Adrenal gland (tissue), 12 donors: ENCODE results near the gene OPCML. TPM values are rescaled to one million over a fixed set of nuclear protein-coding genes. Genes with fewer than 3 reads are reported as not detected.

ENCODE experiments used
- DNase-seq, 7 donors: peaks; one replicate each; pipeline ENCODE4 v3.0.0-alpha.2; 2019 to 2020
- H3K27ac ChIP-seq, 5 donors: fragments of 200-600 bp; sonication (generic) in 4 of 5; 1 replicate in 3 of 5; 2 replicates in 2 of 5; pipeline versions ENCODE4 v1.5.1 to v1.8.0; 2016 to 2020; ENCODE audit warnings: mild to moderate bottlenecking in 1 of 5
- H3K27me3 ChIP-seq: fragments of 200-600 bp; 2 replicates; pipeline ENCODE4 v1.8.0; 2021
- H3K36me3 ChIP-seq, 2 donors: fragments of 200-600 bp; replicated peaks in 1 of 2; 1 replicate in 1 of 2; 2 replicates in 1 of 2; pipeline versions ENCODE4 v1.5.1 to v1.8.0; 2018 to 2022
- H3K4me1 ChIP-seq, 2 donors: fragments of 200-600 bp; replicated peaks in 1 of 2; 1 replicate in 1 of 2; 2 replicates in 1 of 2; pipeline versions ENCODE4 v1.5.1 to v1.8.0; 2018 to 2021
- H3K4me3 ChIP-seq, 4 donors: fragments of 200-600 bp; sonication (generic) in 3 of 4; one replicate each; pipeline ENCODE4 v1.5.1; 2016 to 2018
- H3K9me3 ChIP-seq, 3 donors: fragments of 200-600 bp; sonication (generic) in 1 of 3; replicated peaks in 1 of 3; 1 replicate in 2 of 3; 2 replicates in 1 of 3; pipeline versions ENCODE4 v1.5.1 to v1.8.0; 2016 to 2021
- POLR2A ChIP-seq, 2 donors: fragments of 450-650 bp; IDR thresholded peaks; one replicate each; pipeline ENCODE4 v1.6.1; 2017; ENCODE audit warnings: antibody characterized with exemption in 2 of 2, mild to moderate bottlenecking in 2 of 2, moderate library complexity in 1 of 2
- WGBS, 4 donors: extraction: QIAGEN DNeasy Blood & Tissue Kit in 2 of 4; methylation state at CpG; one replicate each; pipeline versions ENCODE4 v1.1.5 to v1.1.7; 2013 to 2017; 5-methylcytosine and 5-hydroxymethylcytosine counted together
- intact Hi-C, 2 donors: fragments of 100-400 bp; cut with DNase I; formaldehyde crosslinking; loops; one replicate each; pipeline versions ENCODE4 v1.14.1 to v1.15.0; 2022 to 2023
- polyA plus RNA-seq, 3 donors: library from polyadenylated mRNA; stranded (reverse); fragments of 200-250 nt in 2 of 3; fragments of 350-450 nt in 1 of 3; fragmentation: Illumina TruSeq in 1 of 3; extraction: RNeasy Lipid Tissue Mini Kit (QIAGEN cat#74804) in 1 of 3; gene quantifications; one replicate each; pipeline ENCODE4 v1.2.3, GENCODE V29; 2013 to 2014
- total RNA-seq, 9 donors: library from RNA; depleted of rRNA in 4 of 9; stranded (reverse); fragments of >200 nt in 4 of 9; fragments of 120-200 nt in 1 of 9; fragmentation: NEBNext Ultra II Directional in 1 of 9; extraction: Animal tissue kit (Norgen Biotek cat#: 25700) in 1 of 9; gene quantifications; one replicate each; pipeline versions ENCODE4 v1.1.0 to v1.2.4, GENCODE V29; 2013 to 2023
- TF ChIP-seq, protein P1 (sequence below), 6 experiments: fragments of 450-650 bp in 4 of 6; fragments of 200-600 bp in 2 of 6; sonication (generic) in 1 of 6; IDR thresholded peaks; 1 replicate in 5 of 6; 2 replicates in 1 of 6; pipeline versions ENCODE4 v1.5.1 to v1.8.0; 2016 to 2021; ENCODE audit warnings: antibody characterized with exemption in 6 of 6, mild to moderate bottlenecking in 2 of 6, moderate library complexity in 1 of 6
- donor health status: healthy with polysubstance abuse.
- donor health status: Bipolar disorder and iron deficiency.
- donor health status: DM: yes; HTN: yes; CAD: no.
- donor health status: DM: no; HTN: no; CAD: no.
- donor health status: DM: no; HTN: no; CAD: no.
- donor health status: DM: yes; HTN: yes; CAD: no.

The OPCML gene
- total and polyA plus RNA-seq, 12 donors, result 0.10 to 5.5 (median 0.72) TPM; not detected in 5

DNA sequence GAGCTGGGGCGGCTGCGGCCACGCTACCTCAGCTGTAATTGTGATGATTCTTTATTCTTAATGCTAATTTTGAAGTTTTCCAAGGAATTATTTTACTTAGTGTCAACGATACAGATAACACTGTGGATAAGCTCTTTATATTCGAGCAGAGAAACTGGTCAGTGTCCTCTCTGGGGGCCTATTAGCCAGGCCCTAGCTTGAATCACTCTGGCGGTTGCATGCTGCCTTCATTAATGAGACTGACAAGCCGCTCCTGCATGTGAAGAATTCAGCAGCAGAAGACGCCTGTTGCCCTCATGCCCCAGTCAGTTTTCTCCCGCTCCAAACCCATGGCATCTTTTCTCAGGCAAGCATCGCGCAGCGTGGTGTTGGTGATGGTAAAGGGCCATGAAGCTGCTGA is 851.7 kb downstream of the OPCML start:
- WGBS, 4 donors, result 81 to 90% (median 87%) methylated on average over 12 of the region's 12 CpGs
- intact Hi-C loops, result no loop called here
- H3K4me3 ChIP-seq, result no peak overlapping the region
- no peaks in the 10 kb centered on the region for H3K36me3 ChIP-seq
- no peak overlapping the region for H3K27ac ChIP-seq
- TF ChIP-seq, protein P1, sequence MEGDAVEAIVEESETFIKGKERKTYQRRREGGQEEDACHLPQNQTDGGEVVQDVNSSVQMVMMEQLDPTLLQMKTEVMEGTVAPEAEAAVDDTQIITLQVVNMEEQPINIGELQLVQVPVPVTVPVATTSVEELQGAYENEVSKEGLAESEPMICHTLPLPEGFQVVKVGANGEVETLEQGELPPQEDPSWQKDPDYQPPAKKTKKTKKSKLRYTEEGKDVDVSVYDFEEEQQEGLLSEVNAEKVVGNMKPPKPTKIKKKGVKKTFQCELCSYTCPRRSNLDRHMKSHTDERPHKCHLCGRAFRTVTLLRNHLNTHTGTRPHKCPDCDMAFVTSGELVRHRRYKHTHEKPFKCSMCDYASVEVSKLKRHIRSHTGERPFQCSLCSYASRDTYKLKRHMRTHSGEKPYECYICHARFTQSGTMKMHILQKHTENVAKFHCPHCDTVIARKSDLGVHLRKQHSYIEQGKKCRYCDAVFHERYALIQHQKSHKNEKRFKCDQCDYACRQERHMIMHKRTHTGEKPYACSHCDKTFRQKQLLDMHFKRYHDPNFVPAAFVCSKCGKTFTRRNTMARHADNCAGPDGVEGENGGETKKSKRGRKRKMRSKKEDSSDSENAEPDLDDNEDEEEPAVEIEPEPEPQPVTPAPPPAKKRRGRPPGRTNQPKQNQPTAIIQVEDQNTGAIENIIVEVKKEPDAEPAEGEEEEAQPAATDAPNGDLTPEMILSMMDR (IDR thresholded peaks at IDR 0.05), result no peak
- TF ChIP-seq POLR2A (IDR thresholded peaks at IDR 0.05), result no peak
- H3K4me1 ChIP-seq, result no peaks in the 10 kb centered on the region
- H3K9me3 ChIP-seq, result no peaks in the 10 kb centered on the region
- no peaks in the 10 kb centered on the region for H3K27me3 ChIP-seq
- no peak for DNase-seq

DNA sequence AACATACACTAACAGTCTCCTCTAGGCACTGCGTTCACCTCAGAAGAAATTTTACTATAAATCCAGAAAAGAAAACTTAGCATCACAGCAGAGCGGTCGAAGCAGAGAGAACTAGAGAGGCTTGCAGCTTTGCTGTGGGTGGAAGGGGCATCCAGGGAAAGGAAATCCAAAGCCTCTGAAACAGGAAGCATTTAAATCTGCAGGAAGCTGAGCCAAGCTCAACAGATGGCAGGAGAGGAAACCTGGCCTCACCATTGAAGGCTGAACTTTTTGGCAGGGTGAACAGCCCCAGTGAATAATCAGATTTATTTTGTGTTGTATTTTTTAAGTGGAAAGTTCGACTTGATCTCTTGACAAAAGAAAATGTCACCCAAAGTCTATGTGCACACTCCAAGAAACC is 858.1 kb downstream of the OPCML start:
- 51 to 55% (median 54%) methylated on average over 4 of the region's 4 CpGs for WGBS, 4 donors
- intact Hi-C loops, result no loop called here
- no peaks in the 10 kb centered on the region for H3K27me3 ChIP-seq
- no peak overlapping the region for H3K4me3 ChIP-seq
- H3K4me1 ChIP-seq, result no peaks in the 10 kb centered on the region
- no peak overlapping the region for H3K27ac ChIP-seq
- H3K36me3 ChIP-seq, result no peaks in the 10 kb centered on the region
- no peak for DNase-seq
- no peak for TF ChIP-seq POLR2A (IDR thresholded peaks at IDR 0.05)
- TF ChIP-seq, protein P1 (IDR thresholded peaks at IDR 0.05), result no peak
- no peaks in the 10 kb centered on the region for H3K9me3 ChIP-seq

DNA sequence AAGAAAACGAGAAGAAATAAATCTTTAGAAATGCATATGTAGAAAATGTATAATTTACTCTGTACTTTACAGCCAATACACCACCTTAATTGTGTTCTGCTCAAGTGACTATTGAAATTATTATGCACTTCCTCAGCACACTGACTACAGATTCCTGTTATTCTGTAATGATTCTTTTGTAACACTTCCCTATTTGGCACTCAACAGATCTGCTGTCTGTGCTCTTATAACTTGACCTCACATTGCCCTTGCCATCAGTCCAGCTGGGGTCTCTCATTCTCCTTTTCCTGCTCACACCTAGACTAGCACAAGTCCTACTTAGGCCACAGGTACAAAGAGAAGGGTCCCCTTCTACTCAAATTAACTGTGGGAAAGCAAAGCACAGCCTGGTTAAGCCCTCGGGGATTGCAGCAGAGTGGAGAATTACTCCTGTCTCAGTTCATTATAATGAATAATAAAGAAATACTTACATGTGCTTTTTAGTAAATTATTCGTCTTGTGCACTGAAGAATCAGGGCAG is 860.4 kb downstream of the OPCML start:
- Histone ChIP-seq H3K9me3 (no peaks in the 10 kb centered on the region), H3K4me1 (no peaks in the 10 kb centered on the region), H3K4me3 (no peak overlapping the region), H3K27me3 (no peaks in the 10 kb centered on the region), H3K36me3 (no peaks in the 10 kb centered on the region), H3K27ac (no peak overlapping the region)
- TF ChIP-seq POLR2A (IDR thresholded peaks at IDR 0.05), result no peak
- TF ChIP-seq, protein P1 (IDR thresholded peaks at IDR 0.05), result no peak
- 49 to 58% (median 55%) methylated on average over 3 of the region's 3 CpGs for WGBS, 4 donors
- no peak for DNase-seq
- intact Hi-C loops, result no loop called here

DNA sequence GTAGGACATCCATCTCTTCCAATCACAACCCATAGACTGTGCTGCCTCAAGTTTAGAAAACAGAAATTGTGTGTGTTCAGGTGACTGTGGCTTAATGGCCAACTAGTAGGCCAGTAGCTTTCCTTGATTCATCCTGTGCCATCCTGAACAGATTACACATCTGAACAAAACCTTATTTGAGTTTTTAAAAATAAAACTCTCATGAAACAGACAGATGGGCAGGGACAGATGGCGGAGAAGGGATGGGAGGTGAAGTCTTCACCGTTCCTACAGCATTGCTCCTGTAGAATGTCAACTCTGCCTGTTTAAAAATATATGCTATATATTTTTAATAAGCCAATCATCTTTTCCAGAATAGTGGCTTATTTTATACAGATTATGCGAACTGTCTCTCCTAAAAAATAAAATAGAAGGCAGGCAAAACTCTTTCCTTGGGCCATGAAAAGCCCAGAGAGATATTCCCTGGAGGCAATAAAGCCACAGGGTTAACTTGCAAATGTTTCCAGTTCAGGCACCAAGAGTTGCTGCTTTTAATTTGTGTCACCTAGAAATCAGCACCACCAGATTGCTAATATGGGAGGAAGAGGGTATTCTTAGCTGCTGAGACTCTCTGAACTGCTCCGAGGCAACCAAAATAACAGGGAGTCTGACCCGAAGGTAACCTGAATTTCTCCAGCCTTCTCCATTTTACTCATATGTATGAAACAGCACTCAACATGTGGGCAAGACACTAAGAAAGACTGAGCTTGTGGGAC is 861.2 kb downstream of the OPCML start:
- 84 to 91% (median 86%) methylated on average over 5 of the region's 5 CpGs for WGBS, 4 donors
- no peak for TF ChIP-seq POLR2A (IDR thresholded peaks at IDR 0.05)
- TF ChIP-seq, protein P1 (IDR thresholded peaks at IDR 0.05), result no peak
- DNase-seq, result no peak

More for the DNA sequence above, 861.2 kb downstream of the OPCML start:
- Histone ChIP-seq H3K27ac (no peak overlapping the region), H3K9me3 (no peaks in the 10 kb centered on the region), H3K27me3 (no peaks in the 10 kb centered on the region), H3K4me1 (no peaks in the 10 kb centered on the region), H3K36me3 (no peaks in the 10 kb centered on the region), H3K4me3 (no peak overlapping the region)
- intact Hi-C loops, result no loop called here
